ENCODE results near the gene ANO1.

ANO1 gene

GRCh38 chr11:70140711-70141485 lies 62.8 kb downstream of the ANO1 start:
- no peak for DNase-seq

- DNase-seq = no peak
Observed at GRCh38 chr11:70141486-70142220, 63.5 kb downstream of the ANO1 start.

- DNase-seq = no peak
Observed at GRCh38 chr11:70142221-70142875, 64.2 kb downstream of the ANO1 start.

GRCh38 chr11:70144262-70144661 lies 66.1 kb downstream of the ANO1 start:
- DNase-seq = no peak

- no peak for DNase-seq
Observed at GRCh38 chr11:70145071-70145470, 67.0 kb downstream of the ANO1 start.

GRCh38 chr11:70145841-70146240 lies 67.7 kb downstream of the ANO1 start:
- DNase-seq = no peak

- DNase-seq = no peak
Observed at GRCh38 chr11:70146299-70146698, 68.2 kb downstream of the ANO1 start.

GRCh38 chr11:70146895-70147520 lies 68.9 kb downstream of the ANO1 start:
- DNase-seq = no peak

GRCh38 chr11:70147668-70148067 lies 69.6 kb downstream of the ANO1 start:
- DNase-seq = no peak

GRCh38 chr11:70151671-70152070 lies 73.6 kb downstream of the ANO1 start:
- DNase-seq = no peak

- no peak for DNase-seq
Observed at GRCh38 chr11:70153133-70153727, 75.1 kb downstream of the ANO1 start.

GRCh38 chr11:70155386-70155785 lies 77.3 kb downstream of the ANO1 start:
- DNase-seq = no peak

- DNase-seq = no peak
Observed at GRCh38 chr11:70156291-70157037, 78.3 kb downstream of the ANO1 start.

- no peak for DNase-seq
Observed at GRCh38 chr11:70158201-70158600, 80.1 kb downstream of the ANO1 start.

GRCh38 chr11:70158757-70159389 lies 80.8 kb downstream of the ANO1 start:
- no peak for DNase-seq

- DNase-seq = no peak
Observed at GRCh38 chr11:70159627-70160570, 81.8 kb downstream of the ANO1 start.

GRCh38 chr11:70161043-70161625 lies 83.0 kb downstream of the ANO1 start:
- DNase-seq = no peak

- no peak for DNase-seq
Observed at GRCh38 chr11:70164705-70165104, 86.6 kb downstream of the ANO1 start.

- DNase-seq = no peak
Observed at GRCh38 chr11:70167120-70167519, 89.0 kb downstream of the ANO1 start.
